Calu3 (cell line): Measurements from ENCODE around the gene SEC16B. TPM values are rescaled to one million over a fixed set of nuclear protein-coding genes. Genes with fewer than 3 reads are reported as not detected.

Source experiments
- BruUV-seq: library from RNA; stranded (reverse); fragments of 400-500 nt; replicated peaks from 2 replicates; lab custom pipeline; 2021; lab: Mats Ljungman, UMichigan
- CTCF ChIA-PET: fragments of 300-600 bp; sonication (Branson Sonifier 250); formaldehyde crosslinking; loops from one replicate; lab custom pipeline; 2022; ENCODE audit warnings: antibody characterized with exemption; lab: Charles Lee
- DNase-seq: peaks from one replicate; pipeline ENCODE4 v3.0.0; 2022
- H3K27ac Mint-ChIP-seq: one replicate; pipeline ENCODE4 v1.8.0; 2022; ENCODE audit warnings: mixed read lengths; ENCODE audit not compliant: unreplicated experiment
- H3K27me3 Mint-ChIP-seq: one replicate; pipeline ENCODE4 v1.8.0; 2022; ENCODE audit warnings: mixed read lengths; ENCODE audit not compliant: unreplicated experiment
- H3K36me3 Mint-ChIP-seq: one replicate; pipeline ENCODE4 v1.8.0; 2022; ENCODE audit warnings: mild to moderate bottlenecking, moderate library complexity, mixed read lengths; ENCODE audit not compliant: insufficient read depth, unreplicated experiment
- H3K4me1 Mint-ChIP-seq: one replicate; pipeline ENCODE4 v1.8.0; 2022; ENCODE audit warnings: mild to moderate bottlenecking, low read depth, mixed read lengths; ENCODE audit not compliant: unreplicated experiment
- H3K4me3 Mint-ChIP-seq: one replicate; pipeline ENCODE4 v1.8.0; 2022; ENCODE audit warnings: mild to moderate bottlenecking, low read depth, moderate library complexity, mixed read lengths; ENCODE audit not compliant: unreplicated experiment
- H3K9me3 Mint-ChIP-seq: one replicate; pipeline ENCODE4 v1.8.0; 2022; ENCODE audit warnings: low read depth, mixed read lengths; ENCODE audit not compliant: unreplicated experiment
- intact Hi-C: fragments of 100-400 bp; cut with micrococcal nuclease; formaldehyde crosslinking; loops from one replicate; pipeline ENCODE4 v1.10.0; 2022; ENCODE audit not compliant: unreplicated experiment
- total RNA-seq: library from RNA; stranded (reverse); gene quantifications from 2 replicates; pipeline ENCODE4 v1.2.3, GENCODE V29; 2022
- TF ChIP-seq, protein P1 (sequence below): fragments of 200-600 bp; IDR thresholded peaks from one replicate; pipeline ENCODE4 v1.8.0; 2022; ENCODE audit warnings: antibody characterized with exemption; ENCODE audit not compliant: unreplicated experiment

SEC16B gene
- total RNA-seq, 1 experiment from 2014 or later = 4.2 TPM

- intact Hi-C loops = no loop called here
- Mint-ChIP-seq H3K27me3 (no peaks in the 10 kb centered on the region), H3K36me3 (no peaks in the 10 kb centered on the region), H3K4me3 (no peak overlapping the region), H3K9me3 (peaks cover 14% of the 10 kb centered on the region), H3K4me1 (peaks cover 9% of the 10 kb centered on the region), H3K27ac (no peak overlapping the region)
- no TSS peak for BruUV-seq
- CTCF ChIA-PET = no interaction called here
- no peak for DNase-seq
- TF ChIP-seq, protein P1, sequence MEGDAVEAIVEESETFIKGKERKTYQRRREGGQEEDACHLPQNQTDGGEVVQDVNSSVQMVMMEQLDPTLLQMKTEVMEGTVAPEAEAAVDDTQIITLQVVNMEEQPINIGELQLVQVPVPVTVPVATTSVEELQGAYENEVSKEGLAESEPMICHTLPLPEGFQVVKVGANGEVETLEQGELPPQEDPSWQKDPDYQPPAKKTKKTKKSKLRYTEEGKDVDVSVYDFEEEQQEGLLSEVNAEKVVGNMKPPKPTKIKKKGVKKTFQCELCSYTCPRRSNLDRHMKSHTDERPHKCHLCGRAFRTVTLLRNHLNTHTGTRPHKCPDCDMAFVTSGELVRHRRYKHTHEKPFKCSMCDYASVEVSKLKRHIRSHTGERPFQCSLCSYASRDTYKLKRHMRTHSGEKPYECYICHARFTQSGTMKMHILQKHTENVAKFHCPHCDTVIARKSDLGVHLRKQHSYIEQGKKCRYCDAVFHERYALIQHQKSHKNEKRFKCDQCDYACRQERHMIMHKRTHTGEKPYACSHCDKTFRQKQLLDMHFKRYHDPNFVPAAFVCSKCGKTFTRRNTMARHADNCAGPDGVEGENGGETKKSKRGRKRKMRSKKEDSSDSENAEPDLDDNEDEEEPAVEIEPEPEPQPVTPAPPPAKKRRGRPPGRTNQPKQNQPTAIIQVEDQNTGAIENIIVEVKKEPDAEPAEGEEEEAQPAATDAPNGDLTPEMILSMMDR = no peak
Observed at GRCh38 chr1:178017517-178017916, 47.7 kb upstream of the SEC16B start.

DNA sequence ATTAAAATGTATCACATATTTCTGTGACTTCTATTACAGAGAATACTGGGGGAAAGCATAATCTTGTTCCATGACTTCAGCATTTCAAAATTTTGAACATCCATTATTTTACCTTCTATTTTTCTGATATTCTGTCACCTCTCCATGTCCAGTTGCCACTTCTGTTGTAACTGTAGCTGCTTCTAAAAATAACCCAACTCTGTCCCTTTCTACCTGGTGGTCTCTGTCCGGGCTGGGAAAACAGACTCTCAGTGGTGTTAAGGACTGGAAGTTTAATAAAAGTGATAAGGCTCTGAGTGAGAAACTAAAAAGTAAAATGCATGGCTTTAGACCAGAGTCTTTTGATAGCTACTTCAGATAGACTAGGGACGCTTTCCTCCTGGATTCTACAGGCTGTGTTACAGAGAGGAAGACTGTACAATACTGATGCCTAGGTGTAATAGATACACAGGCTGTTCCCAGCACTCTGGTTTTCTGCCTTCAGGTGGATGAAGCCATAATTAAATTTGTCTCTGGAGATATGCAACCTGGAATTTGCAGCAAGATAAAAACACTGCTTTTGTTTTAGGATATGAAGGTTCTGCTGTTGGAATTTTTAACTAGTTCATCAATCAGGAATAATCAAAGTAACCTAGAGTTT is 42.1 kb upstream of the SEC16B start:
- CTCF ChIA-PET = interaction anchor here (0.7 kb wide), 1 partner anchor 597 kb away, joined by 3 read pairs; no protein-coding TSS in a partner anchor
- H3K9me3 Mint-ChIP-seq = peaks cover 9% of the 10 kb centered on the region
- H3K27ac Mint-ChIP-seq = no peak overlapping the region
- BruUV-seq = no TSS peak
- H3K36me3 Mint-ChIP-seq = no peaks in the 10 kb centered on the region
- peaks cover 9% of the 10 kb centered on the region for H3K4me1 Mint-ChIP-seq
- TF ChIP-seq, protein P1 = no peak
- no peaks in the 10 kb centered on the region for H3K27me3 Mint-ChIP-seq
- DNase-seq = no peak
- H3K4me3 Mint-ChIP-seq = no peak overlapping the region
- intact Hi-C loops = no loop called here

DNA sequence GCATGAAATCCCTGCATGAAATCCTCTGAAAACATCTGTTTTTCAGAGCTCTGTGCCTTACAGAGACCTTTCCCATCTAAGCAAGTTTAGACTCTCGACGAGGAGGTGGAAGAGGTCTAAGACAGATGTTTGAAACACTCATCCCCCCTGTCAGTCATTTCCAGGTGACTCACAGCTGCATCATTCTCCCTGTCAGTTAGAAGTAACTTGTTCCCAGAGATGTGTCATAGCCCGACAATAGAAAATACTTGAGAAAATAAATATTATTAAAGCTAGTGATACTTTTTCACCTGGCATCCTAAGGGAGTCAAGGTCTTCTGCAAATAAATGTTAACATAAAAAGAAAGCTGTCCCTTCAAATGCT is 41.6 kb upstream of the SEC16B start:
- Mint-ChIP-seq H3K27me3 (no peaks in the 10 kb centered on the region), H3K4me1 (peaks cover 9% of the 10 kb centered on the region), H3K9me3 (peaks cover 7% of the 10 kb centered on the region), H3K4me3 (no peak overlapping the region), H3K36me3 (no peaks in the 10 kb centered on the region), H3K27ac (no peak overlapping the region)
- CTCF ChIA-PET = interaction anchor here (0.7 kb wide), 1 partner anchor 597 kb away, joined by 3 read pairs; no protein-coding TSS in a partner anchor
- intact Hi-C loops = no loop called here
- no peak for DNase-seq
- BruUV-seq = no TSS peak
- TF ChIP-seq, protein P1 = no peak

DNA sequence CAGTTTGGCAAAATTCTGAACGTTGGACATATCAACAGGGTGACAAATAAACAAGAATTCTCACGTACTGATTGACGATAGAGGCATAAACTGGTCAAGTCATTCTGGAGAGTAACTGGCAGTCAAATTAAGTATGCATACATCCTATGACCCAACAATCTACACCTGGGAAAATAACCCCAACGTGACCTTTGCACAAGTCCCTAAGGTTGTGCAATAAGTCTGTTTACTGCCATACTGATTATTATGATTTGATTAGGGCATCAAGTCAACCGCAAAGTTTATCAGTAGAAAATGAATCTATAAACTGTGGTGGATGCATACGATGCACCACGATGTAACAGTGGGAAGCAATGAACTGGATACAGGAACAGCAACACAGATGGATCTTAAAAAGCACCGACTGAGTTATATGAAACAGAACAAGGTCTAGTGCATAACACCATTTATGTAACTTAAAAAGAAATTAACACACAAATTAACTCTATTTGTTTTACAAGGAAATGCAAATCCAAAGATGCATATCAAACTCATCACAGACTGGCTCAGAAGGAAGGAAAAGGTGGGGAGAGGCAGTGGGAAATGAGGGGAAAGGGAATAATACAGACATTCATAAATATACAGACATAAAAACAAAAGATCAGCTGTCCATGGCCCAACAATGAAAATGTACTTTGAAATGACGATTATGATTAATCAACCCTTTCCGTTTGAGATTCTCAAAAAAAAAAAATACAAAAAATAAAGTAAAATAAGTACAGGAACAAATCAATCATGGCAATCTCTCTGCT is 41.0 kb upstream of the SEC16B start:
- BruUV-seq = no TSS peak
- Mint-ChIP-seq H3K9me3 (peaks cover 6% of the 10 kb centered on the region), H3K27ac (no peak overlapping the region), H3K27me3 (no peaks in the 10 kb centered on the region), H3K36me3 (no peaks in the 10 kb centered on the region), H3K4me3 (no peak overlapping the region), H3K4me1 (peaks cover 9% of the 10 kb centered on the region)
- intact Hi-C loops = no loop called here
- DNase-seq = no peak
- TF ChIP-seq, protein P1 = no peak
- CTCF ChIA-PET = interaction anchor here (0.7 kb wide), 1 partner anchor 598 kb away, joined by 3 read pairs; no protein-coding TSS in a partner anchor
